HG02610 (cell line): ENCODE measurements around the gene SKIC2.
"Not testable (repeated sequence)": the region's sequence is repeated elsewhere in the genome, so short reads cannot be mapped to it uniquely, and the experiment has no call there.

ENCODE experiments used
- ATAC-seq: cut with Tn5 transposase; IDR thresholded peaks from one replicate; pipeline ENCODE4 v1.9.1; 2021; ENCODE audit warnings: mild to moderate bottlenecking, moderate library complexity; ENCODE audit not compliant: unreplicated experiment

Gene SKIC2

GRCh38 chr6:31958741-31959739 lies at the start of gene SKIC2, which contains the start of gene NELFE:
Gene SKIC2 (plus strand): TSS chr6:31959175. CDS start chr6:31959193, 18 bp downstream.
Gene NELFE (minus strand): TSS chr6:31958971. CDS start chr6:31958446, 525 bp downstream.
- ATAC-seq: peak; percentile 95

- ATAC-seq: not testable (repeated sequence)
These were observed 49.7 kb upstream of the SKIC2 start for GRCh38 chr6:31909298-31909697.

- no peak for ATAC-seq
These were observed 47.0 kb upstream of the SKIC2 start for GRCh38 chr6:31911826-31912585.

- ATAC-seq: no peak
These were observed 43.6 kb upstream of the SKIC2 start for GRCh38 chr6:31915351-31915750.

- ATAC-seq: no peak
These were observed 43.2 kb upstream of the SKIC2 start for GRCh38 chr6:31915756-31916155.

- no peak for ATAC-seq
These were observed 40.8 kb upstream of the SKIC2 start for GRCh38 chr6:31918069-31918720.

GRCh38 chr6:31919624-31920303 lies 39.2 kb upstream of the SKIC2 start:
- ATAC-seq: no peak

- ATAC-seq: no peak
These were observed 38.2 kb upstream of the SKIC2 start for GRCh38 chr6:31920811-31921210.

- no peak for ATAC-seq
These were observed 36.0 kb upstream of the SKIC2 start for GRCh38 chr6:31922942-31923341.

- ATAC-seq: no peak
These were observed 31.6 kb upstream of the SKIC2 start, which contains the start of gene C2 for GRCh38 chr6:31927242-31927862. Gene C2 (plus strand): TSS chr6:31927717. CDS start chr6:31927753, 36 bp downstream.

- ATAC-seq: no peak
These were observed 30.9 kb upstream of the SKIC2 start for GRCh38 chr6:31927863-31928671.

GRCh38 chr6:31928672-31928939 lies 30.4 kb upstream of the SKIC2 start:
- ATAC-seq: no peak

- ATAC-seq: no peak
These were observed 28.0 kb upstream of the SKIC2 start for GRCh38 chr6:31930962-31931361.

- not testable (repeated sequence) for ATAC-seq
These were observed 26.8 kb upstream of the SKIC2 start for GRCh38 chr6:31932137-31932536.

- ATAC-seq: no peak
These were observed 25.4 kb upstream of the SKIC2 start for GRCh38 chr6:31933537-31933936.

- no peak for ATAC-seq
These were observed 24.0 kb upstream of the SKIC2 start for GRCh38 chr6:31935021-31935420.

GRCh38 chr6:31935823-31936222 lies 23.2 kb upstream of the SKIC2 start:
- ATAC-seq: no peak

GRCh38 chr6:31940256-31940664 lies 18.7 kb upstream of the SKIC2 start:
- no peak for ATAC-seq

- ATAC-seq: no peak
These were observed 15.2 kb upstream of the SKIC2 start for GRCh38 chr6:31943742-31944141.
